GM23338 (cell line): ENCODE results near the gene CCDC197. TPM values are rescaled to one million over a fixed set of nuclear protein-coding genes. Genes with fewer than 3 reads are reported as not detected.

ENCODE experiments used
- ATAC-seq: fragments of 200-7000 bp; cut with Tn5 transposase; 3 replicates; pipeline ENCODE4 v1.9.1; 2020
- DNase-seq: peaks from one replicate; pipeline ENCODE4 v3.0.0-alpha.2; 2015; ENCODE audit warnings: low spot score
- H2AFZ ChIP-seq: fragments of 200-600 bp; sonication (generic); 2 replicates; pipeline ENCODE4 v1.8.0; 2016; ENCODE audit warnings: antibody characterized with exemption, mild to moderate bottlenecking, moderate library complexity
- H3F3A ChIP-seq: fragments of 200-600 bp; sonication (generic); replicated peaks from 2 replicates; pipeline ENCODE4 v1.8.0; 2017; ENCODE audit warnings: antibody characterized with exemption, mixed run types, low read depth
- H3K27ac ChIP-seq: fragments of 200-600 bp; sonication (generic); 2 replicates; pipeline ENCODE4 v1.6.1; 2016; ENCODE audit warnings: low read depth
- H3K27me3 ChIP-seq: fragments of 200-600 bp; sonication (generic); 2 replicates; pipeline ENCODE4 v1.8.0; 2016; ENCODE audit warnings: mild to moderate bottlenecking, mixed run types, moderate library complexity; ENCODE audit not compliant: insufficient read depth
- H3K36me3 ChIP-seq: fragments of 200-600 bp; sonication (generic); 2 replicates; pipeline ENCODE4 v1.8.0; 2016; ENCODE audit warnings: mild to moderate bottlenecking; ENCODE audit not compliant: insufficient read depth
- H3K4me1 ChIP-seq: fragments of 200-600 bp; sonication (generic); 2 replicates; pipeline ENCODE4 v1.8.0; 2016; ENCODE audit warnings: mild to moderate bottlenecking, moderate library complexity; ENCODE audit not compliant: insufficient read depth
- H3K4me2 ChIP-seq: fragments of 200-600 bp; sonication (generic); 2 replicates; pipeline ENCODE4 v1.7.1; 2017; ENCODE audit warnings: mixed run types
- H3K4me3 ChIP-seq: fragments of 200-600 bp; sonication (generic); 2 replicates; pipeline ENCODE4 v1.6.1; 2016; ENCODE audit warnings: mixed run types
- H3K79me2 ChIP-seq: fragments of 200-600 bp; sonication (generic); replicated peaks from 2 replicates; pipeline ENCODE4 v1.8.0; 2017; ENCODE audit warnings: mild to moderate bottlenecking; ENCODE audit not compliant: insufficient read depth
- H3K9me2 ChIP-seq: fragments of 200-600 bp; sonication (generic); 2 replicates; pipeline ENCODE4 v1.8.0; 2017; ENCODE audit not compliant: insufficient read depth
- H4K20me1 ChIP-seq: fragments of 200-600 bp; sonication (generic); replicated peaks from 2 replicates; pipeline ENCODE4 v1.8.0; 2017; ENCODE audit warnings: mild to moderate bottlenecking; ENCODE audit not compliant: insufficient read depth
- H3K27ac Mint-ChIP-seq: 2 replicates; pipeline ENCODE4 v1.8.0; 2020; ENCODE audit warnings: inconsistent platforms, mild to moderate bottlenecking, moderate library complexity, mixed read lengths
- H3K27me3 Mint-ChIP-seq: 3 replicates; pipeline ENCODE4 v1.8.0; 2022; ENCODE audit warnings: low read depth, mild to moderate bottlenecking, moderate library complexity, mixed read lengths, inconsistent platforms; ENCODE audit not compliant: insufficient read depth, poor library complexity
- H3K36me3 Mint-ChIP-seq: 3 replicates; pipeline ENCODE4 v1.8.0; 2021; ENCODE audit warnings: low read depth, mild to moderate bottlenecking, inconsistent platforms, moderate library complexity, mixed read lengths
- H3K4me1 Mint-ChIP-seq: 3 replicates; pipeline ENCODE4 v1.8.0; 2020; ENCODE audit warnings: mild to moderate bottlenecking, inconsistent platforms, mixed read lengths
- H3K4me3 Mint-ChIP-seq: 3 replicates; pipeline ENCODE4 v1.8.0; 2021; ENCODE audit warnings: moderate library complexity, mild to moderate bottlenecking, inconsistent platforms, mixed read lengths
- H3K9me3 Mint-ChIP-seq: 3 replicates; pipeline ENCODE4 v1.8.0; 2020; ENCODE audit warnings: moderate library complexity, mild to moderate bottlenecking, inconsistent platforms, mixed read lengths
- CREB1 ChIP-seq: fragments of 250-450 bp; sonication (Bioruptor Pico); IDR thresholded peaks from 2 replicates; pipeline ENCODE4 v1.5.0; 2020; ENCODE audit warnings: low read depth, mild to moderate bottlenecking, moderate library complexity
- CTCF ChIP-seq, 2 experiments: fragments of 200-600 bp in 1 of 2; sonication (generic) in 1 of 2; conservative IDR thresholded peaks; 2 replicates each; pipeline versions ENCODE4 v1.5.1 to v1.6.1; 2016 to 2017; ENCODE audit warnings: antibody characterized with exemption in 2 of 2, low read depth in 2 of 2, mild to moderate bottlenecking in 2 of 2, moderate library complexity in 1 of 2
- ETS1 ChIP-seq: IDR thresholded peaks from 2 replicates; pipeline ENCODE4 v1.6.1; 2016; ENCODE audit warnings: antibody characterized with exemption
- EZH2 ChIP-seq: fragments of 200-600 bp; sonication (generic); IDR thresholded peaks from one replicate; pipeline ENCODE4 v1.8.0; 2017; ENCODE audit warnings: antibody characterized with exemption, mild to moderate bottlenecking, low read depth; ENCODE audit not compliant: unreplicated experiment
- EZH2phosphoT487 ChIP-seq: fragments of 200-600 bp; sonication (generic); IDR thresholded peaks from one replicate; pipeline ENCODE4 v1.8.1; 2018; ENCODE audit warnings: antibody characterized with exemption; ENCODE audit not compliant: unreplicated experiment
- JUNB ChIP-seq: IDR thresholded peaks from one replicate; pipeline ENCODE4 v1.6.1; 2016; ENCODE audit warnings: antibody characterized with exemption; ENCODE audit not compliant: unreplicated experiment
- NANOG ChIP-seq: IDR thresholded peaks from 2 replicates; pipeline ENCODE4 v1.6.1; 2016; ENCODE audit warnings: antibody characterized with exemption, borderline replicate concordance
- POLR2AphosphoS5 ChIP-seq: IDR thresholded peaks from 2 replicates; pipeline ENCODE4 v1.6.1; 2016; ENCODE audit warnings: antibody characterized with exemption, low read depth
- REST ChIP-seq: IDR thresholded peaks from one replicate; pipeline ENCODE4 v1.6.1; 2018; ENCODE audit warnings: antibody characterized with exemption; ENCODE audit not compliant: unreplicated experiment
- STAT1 ChIP-seq: IDR thresholded peaks from one replicate; pipeline ENCODE4 v1.6.1; 2016; ENCODE audit warnings: antibody characterized with exemption; ENCODE audit not compliant: unreplicated experiment
- ZNF114 ChIP-seq: fragments of 250-450 bp; sonication (Bioruptor Pico); IDR thresholded peaks from 2 replicates; pipeline ENCODE4 v1.5.0; 2020; ENCODE audit warnings: mild to moderate bottlenecking, moderate library complexity
- ZNF331 ChIP-seq: fragments of 250-450 bp; sonication (Bioruptor Pico); IDR thresholded peaks from 2 replicates; pipeline ENCODE4 v1.5.0; 2020; ENCODE audit warnings: low read depth, mild to moderate bottlenecking, moderate library complexity
- ZNF462 ChIP-seq: fragments of 250-450 bp; sonication (Bioruptor Pico); IDR thresholded peaks from 2 replicates; pipeline ENCODE4 v1.5.0; 2020; ENCODE audit warnings: mild to moderate bottlenecking, moderate library complexity
- long read RNA-seq: library from polyadenylated mRNA; unstranded; transcript quantifications from one replicate; pipeline ENCODE4 v2.0.0, GENCODE V29; 2020; ENCODE audit not compliant: unreplicated experiment
- polyA plus RNA-seq: library from polyadenylated mRNA; unstranded; fragments of >200 nt; fragmentation: Nextera tagmentation; extraction: Ambion mirVana; gene quantifications from 2 replicates; pipeline ENCODE4 v1.2.1, GENCODE V29; 2016
- total RNA-seq: library from RNA; depleted of rRNA; stranded (reverse); fragments of >200 nt; shearing (Covaris generic); gene quantifications from 2 replicates; pipeline ENCODE4 v1.2.3, GENCODE V29; 2014; rRNA removed

Gene CCDC197
- total RNA-seq (not detected in 2 replicates), polyA plus RNA-seq (not detected in 2 replicates)
- long read RNA-seq: 0 reads

GRCh38 chr14:93997082-93997481, at the start of gene CCDC197:
CCDC197 (plus strand) TSS chr14:93997301; CDS start chr14:93998132, 831 bp downstream.
- Mint-ChIP-seq H3K27me3 (peaks cover 9% of the 10 kb centered on the region), H3K27ac (no peak within 1 kb of the TSS), H3K4me3 (no peak within 1 kb of the TSS), H3K9me3 (no peaks in the 10 kb centered on the region), H3K4me1 (peaks cover 9% of the 10 kb centered on the region), H3K36me3 (no peaks in the 10 kb centered on the region)
- Histone ChIP-seq H3K4me1 (no peaks in the 10 kb centered on the region), H4K20me1 (no peaks in the 10 kb centered on the region), H3K79me2 (no peaks in the 10 kb centered on the region), H3F3A (no peaks in the 10 kb centered on the region), H3K4me2 (no peak within 1 kb of the TSS), H3K27me3 (no peaks in the 10 kb centered on the region), H3K36me3 (no peaks in the 10 kb centered on the region), H3K27ac (no peak within 1 kb of the TSS), H3K4me3 (no peak within 1 kb of the TSS), H3K9me2 (no peaks in the 10 kb centered on the region), H2AFZ (no peak within 1 kb of the TSS)
- DNase-seq: no peak
- no peak for ATAC-seq
- TF ChIP-seq CTCF (conservative IDR thresholded peaks at IDR 0.05; ENCODE audit: low read depth in 2 of 2) (no peak), EZH2phosphoT487 (no peak), ETS1 (no peak), REST (no peak), CREB1 (no peak), POLR2AphosphoS5 (no peak), ZNF462 (CRISPR knock-in tag) (no peak), NANOG (no peak), STAT1 (no peak), ZNF114 (no peak), JUNB (no peak), ZNF331 (no peak), EZH2 (no peak)
